Tongue (tissue), 2 donors: Measurements from ENCODE around the gene EPS8L1. TPM values are rescaled to one million over a fixed set of nuclear protein-coding genes. Genes with fewer than 3 reads are reported as not detected.

Experiments used
- DNase-seq: peaks from one replicate; pipeline ENCODE4 v3.0.0-alpha.2; 2015
- total RNA-seq: library from RNA; depleted of rRNA; stranded (reverse); fragments of >200 nt; gene quantifications from one replicate; pipeline ENCODE4 v1.2.3, GENCODE V29; 2014

Gene EPS8L1
- total RNA-seq, 1 donor from 2014 or later, result 76.8 TPM

- DNase-seq, result peak; percentile 70
Observed at GRCh38 chr19:55080121-55080967, 4.7 kb downstream of the EPS8L1 start.

- peak; percentile 73 for DNase-seq
Observed at GRCh38 chr19:55080968-55081769, 5.5 kb downstream of the EPS8L1 start.

GRCh38 chr19:55081770-55082019, 6.0 kb downstream of the EPS8L1 start:
- no peak for DNase-seq

GRCh38 chr19:55082020-55082851, 6.6 kb downstream of the EPS8L1 start:
- peak; percentile 65 for DNase-seq

GRCh38 chr19:55083004-55083850, 7.6 kb downstream of the EPS8L1 start:
- DNase-seq, result no peak

GRCh38 chr19:55084416-55084815, 8.7 kb downstream of the EPS8L1 start:
- DNase-seq, result no peak

- no peak for DNase-seq
Observed at GRCh38 chr19:55085923-55086715, 10.4 kb downstream of the EPS8L1 start.

GRCh38 chr19:55086730-55087541, 11.3 kb downstream of the EPS8L1 start:
- DNase-seq, result peak; percentile 92

GRCh38 chr19:55087542-55087901, 11.9 kb downstream of the EPS8L1 start:
- DNase-seq, result no peak

GRCh38 chr19:55088021-55088451, 12.4 kb downstream of the EPS8L1 start:
- no peak for DNase-seq

- DNase-seq, result peak; percentile 87
Observed at GRCh38 chr19:55088543-55089341, 13.1 kb downstream of the EPS8L1 start.

GRCh38 chr19:55089342-55089944, 13.8 kb downstream of the EPS8L1 start:
- DNase-seq, result no peak

- DNase-seq, result no peak
Observed at GRCh38 chr19:55090564-55090963, 14.9 kb downstream of the EPS8L1 start.

GRCh38 chr19:55091126-55091910, 15.6 kb downstream of the EPS8L1 start:
- DNase-seq, result no peak

GRCh38 chr19:55091955-55092354, 16.3 kb downstream of the EPS8L1 start:
- DNase-seq, result no peak

GRCh38 chr19:55092423-55093318, 17.0 kb downstream of the EPS8L1 start:
- no peak for DNase-seq
